Naive B cell (primary cell): ENCODE results near the gene ASIC3. TPM values are rescaled to one million over a fixed set of nuclear protein-coding genes. Genes with fewer than 3 reads are reported as not detected.

Experiments used
- ATAC-seq, 2 donors: fragments of 150-1000 bp; cut with Tn5 transposase; 2 replicates each; pipeline ENCODE4 v1.10.0; 2021; ENCODE audit warnings: low read depth in 2 of 2, mild to moderate bottlenecking in 2 of 2, moderate library complexity in 2 of 2
- DNase-seq: peaks from one replicate; pipeline ENCODE4 v3.0.0; 2022
- H3K27ac Mint-ChIP-seq, 6 donors: one replicate each; pipeline ENCODE4 v1.8.0; 2020 to 2022; ENCODE audit warnings: mild to moderate bottlenecking in 6 of 6, mixed read lengths in 6 of 6, moderate library complexity in 5 of 6, inconsistent platforms in 2 of 6
- H3K27me3 Mint-ChIP-seq, 3 donors: one replicate each; pipeline ENCODE4 v1.8.0; 2021 to 2022; ENCODE audit warnings: mixed read lengths in 3 of 3, mild to moderate bottlenecking in 1 of 3
- H3K36me3 Mint-ChIP-seq, 2 donors: one replicate each; pipeline ENCODE4 v1.8.0; 2020 to 2022; ENCODE audit warnings: mixed read lengths in 2 of 2, inconsistent platforms in 1 of 2, mild to moderate bottlenecking in 1 of 2
- H3K4me1 Mint-ChIP-seq, 3 donors: one replicate each; pipeline ENCODE4 v1.8.0; 2020 to 2022; ENCODE audit warnings: mixed read lengths in 3 of 3, inconsistent platforms in 1 of 3, mild to moderate bottlenecking in 1 of 3, moderate library complexity in 1 of 3
- H3K4me3 Mint-ChIP-seq, 8 donors: one replicate each; pipeline ENCODE4 v1.8.0; 2020 to 2022; ENCODE audit warnings: mild to moderate bottlenecking in 8 of 8, mixed read lengths in 8 of 8, moderate library complexity in 8 of 8, inconsistent platforms in 2 of 8
- H3K9me3 Mint-ChIP-seq, 7 donors: one replicate each; pipeline ENCODE4 v1.8.0; 2020 to 2022; ENCODE audit warnings: mixed read lengths in 7 of 7, mild to moderate bottlenecking in 5 of 7, inconsistent platforms in 2 of 7, moderate library complexity in 1 of 7
- polyA plus RNA-seq, 6 donors: library from polyadenylated mRNA; unstranded; fragments of 300-500 nt; fragmentation: Illumina TruSeq; gene quantifications; one replicate each; pipeline ENCODE4 v1.2.3, GENCODE V29; 2021; ENCODE audit warnings: low read depth in 6 of 6

Gene ASIC3
- polyA plus RNA-seq, 6 donors from 2014 or later, result not detected

GRCh38 chr7:151093748-151094147 is 45.4 kb downstream of the ASIC3 start:
- no peak overlapping the region for H3K27ac Mint-ChIP-seq
- H3K4me3 Mint-ChIP-seq, result peak overlapping the region in 1 of 8 donors; percentile 62
- DNase-seq (no peak), ATAC-seq (no peak)
- peaks cover 0 to 2% (median 0%) of the 10 kb centered on the region in 7 donors for H3K9me3 Mint-ChIP-seq
- no peaks in the 10 kb centered on the region for H3K36me3 Mint-ChIP-seq
- peaks cover 6 to 11% (median 7%) of the 10 kb centered on the region in 3 donors for H3K4me1 Mint-ChIP-seq
- peaks cover 18 to 51% (median 23%) of the 10 kb centered on the region in 3 donors for H3K27me3 Mint-ChIP-seq

DNA sequence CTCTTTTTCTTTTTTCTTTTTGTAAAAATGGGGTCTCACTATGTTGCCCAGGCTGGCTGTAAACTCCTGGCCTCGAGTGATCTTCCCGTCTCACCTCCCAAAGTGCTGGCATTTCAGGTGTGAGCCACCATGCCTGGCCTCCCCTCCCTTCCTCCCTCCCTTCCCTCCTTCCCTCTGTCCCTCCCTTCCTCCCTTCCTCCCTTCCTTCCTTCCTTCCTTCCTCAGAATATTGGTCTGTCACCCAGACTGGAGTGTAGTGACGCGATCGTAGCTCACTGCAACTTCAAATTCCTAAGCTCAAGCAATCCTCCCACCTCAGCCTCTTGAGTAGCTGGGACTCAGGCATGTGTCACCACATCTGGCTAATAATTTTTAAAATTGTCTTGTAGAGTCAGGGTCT is 46.3 kb downstream of the ASIC3 start:
- H3K9me3 Mint-ChIP-seq, result no peaks in the 10 kb centered on the region
- no peak for ATAC-seq
- no peaks in the 10 kb centered on the region for H3K36me3 Mint-ChIP-seq
- H3K4me1 Mint-ChIP-seq, result peaks cover 0 to 2% (median 0%) of the 10 kb centered on the region in 3 donors
- no peak overlapping the region for H3K27ac Mint-ChIP-seq
- no peak overlapping the region for H3K4me3 Mint-ChIP-seq
- H3K27me3 Mint-ChIP-seq, result peaks cover 8 to 42% (median 13%) of the 10 kb centered on the region in 3 donors
- no peak for DNase-seq

DNA sequence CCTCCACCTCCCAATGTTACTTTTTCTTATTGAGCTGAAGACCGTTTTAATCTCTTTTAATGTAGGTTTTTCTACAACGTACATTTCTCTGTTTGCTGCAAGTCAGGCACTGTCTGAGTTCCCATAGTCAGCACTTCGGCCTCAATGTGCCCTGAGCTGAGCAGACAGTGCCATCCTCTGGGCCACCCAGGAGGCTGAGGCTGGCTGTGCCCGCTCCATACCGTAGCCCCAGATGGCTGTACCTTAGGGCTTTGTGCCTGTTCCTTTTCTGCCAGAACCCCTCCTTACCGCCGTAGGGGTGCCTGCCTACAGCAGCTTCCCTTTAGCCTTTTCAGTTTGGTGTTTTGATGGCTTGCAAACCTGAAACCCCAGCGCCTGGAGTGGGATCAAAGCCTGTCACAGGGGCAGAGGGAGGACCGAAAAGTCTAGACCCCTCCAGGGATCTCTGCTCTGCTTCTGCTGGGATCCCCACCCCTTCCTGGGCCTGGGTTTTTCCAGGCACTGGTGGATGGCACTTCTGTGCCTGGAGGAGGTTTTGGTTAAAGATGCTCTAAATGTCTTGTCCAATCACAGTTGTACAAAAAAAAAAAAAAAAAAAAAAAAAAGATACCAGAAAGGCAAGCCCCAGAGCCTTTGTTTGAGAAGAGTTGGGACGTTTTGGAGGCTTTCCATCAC is 46.9 kb downstream of the ASIC3 start:
- Mint-ChIP-seq H3K9me3 (no peaks in the 10 kb centered on the region), H3K4me1 (no peaks in the 10 kb centered on the region), H3K27me3 (peaks cover 7 to 36% (median 8%) of the 10 kb centered on the region in 3 donors), H3K4me3 (no peak overlapping the region), H3K27ac (no peak overlapping the region), H3K36me3 (no peaks in the 10 kb centered on the region)
- ATAC-seq (no peak), DNase-seq (no peak)

DNA sequence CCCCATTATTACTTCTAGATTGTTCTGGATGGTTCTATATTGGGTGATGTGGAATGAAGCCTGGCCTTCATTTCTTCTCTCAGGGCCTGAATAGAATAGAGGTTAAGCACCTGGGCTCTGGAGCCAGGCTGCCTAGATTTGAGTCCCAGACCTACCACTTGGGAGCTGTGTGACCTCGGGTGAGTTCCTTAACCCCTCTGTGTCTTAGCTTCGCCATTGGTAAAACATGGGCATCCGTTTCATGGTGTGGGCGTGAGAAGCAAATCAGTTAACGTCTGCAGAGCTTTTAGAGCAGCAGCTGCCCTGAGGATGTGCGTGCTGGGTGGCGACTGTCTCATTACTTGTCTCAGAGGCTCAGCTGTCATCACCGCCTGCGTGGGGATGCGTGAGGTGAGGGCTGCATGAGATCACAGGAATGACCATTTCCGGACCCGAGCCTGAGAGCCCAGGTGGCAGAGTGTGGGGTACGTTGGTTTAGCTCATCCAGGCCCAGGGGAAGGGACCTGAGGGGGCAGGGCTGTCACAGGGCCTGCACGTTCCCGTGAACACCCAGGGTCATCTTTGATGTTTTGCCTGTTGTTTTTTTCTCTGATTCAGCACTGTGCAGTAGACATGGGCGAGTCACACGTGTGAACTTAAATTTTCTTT is 47.6 kb downstream of the ASIC3 start:
- no peak for DNase-seq
- Mint-ChIP-seq H3K36me3 (no peaks in the 10 kb centered on the region), H3K4me1 (no peaks in the 10 kb centered on the region), H3K27ac (no peak overlapping the region), H3K4me3 (no peak overlapping the region), H3K9me3 (no peaks in the 10 kb centered on the region), H3K27me3 (peaks cover 7 to 31% (median 8%) of the 10 kb centered on the region in 3 donors)
- ATAC-seq, result no peak

DNA sequence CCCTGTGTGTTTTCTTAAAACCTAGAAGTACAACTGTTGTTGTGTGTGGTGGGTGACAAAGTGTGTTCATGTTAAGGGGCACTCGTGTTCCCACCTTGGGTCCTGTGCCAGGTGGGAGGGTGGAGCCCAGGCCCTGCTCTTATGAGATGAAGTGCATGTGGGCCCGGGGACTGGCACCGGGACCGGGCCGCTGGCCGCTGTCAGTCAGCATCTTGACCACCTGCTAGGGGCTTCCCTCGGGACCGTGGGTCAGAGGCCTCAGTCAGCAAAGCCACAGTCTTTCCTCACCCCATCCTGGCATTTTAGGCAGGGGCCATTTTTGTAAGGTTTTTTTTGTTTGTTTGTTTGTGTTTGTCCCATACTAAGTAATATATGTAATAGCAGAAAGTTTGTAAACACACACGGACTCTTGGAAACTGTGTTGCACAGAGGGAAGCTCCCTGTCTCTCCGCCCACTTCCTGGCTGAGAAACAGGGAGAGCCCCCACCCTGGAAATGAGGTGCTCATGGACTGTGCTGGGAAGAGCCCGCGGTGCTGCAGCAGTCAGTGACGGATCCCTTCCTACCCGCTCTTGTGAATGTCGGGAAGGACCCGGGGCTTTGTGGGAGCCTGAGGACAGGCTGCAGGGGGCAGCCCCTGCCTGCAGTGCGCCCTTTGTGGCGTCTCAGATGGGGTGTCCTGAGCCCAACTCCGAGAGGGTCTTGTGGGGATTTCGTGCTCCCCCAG is 51.3 kb downstream of the ASIC3 start:
- ATAC-seq, result no peak
- no peak for DNase-seq
- H3K4me3 Mint-ChIP-seq, result no peak overlapping the region
- no peaks in the 10 kb centered on the region for H3K9me3 Mint-ChIP-seq
- H3K4me1 Mint-ChIP-seq, result no peaks in the 10 kb centered on the region
- H3K27me3 Mint-ChIP-seq, result peaks cover 8 to 20% (median 8%) of the 10 kb centered on the region in 3 donors
- H3K36me3 Mint-ChIP-seq, result no peaks in the 10 kb centered on the region
- H3K27ac Mint-ChIP-seq, result no peak overlapping the region

- H3K4me1 Mint-ChIP-seq, result no peaks in the 10 kb centered on the region
- no peak overlapping the region for H3K27ac Mint-ChIP-seq
- no peaks in the 10 kb centered on the region for H3K9me3 Mint-ChIP-seq
- no peaks in the 10 kb centered on the region for H3K36me3 Mint-ChIP-seq
- H3K27me3 Mint-ChIP-seq, result peaks cover 9 to 18% (median 11%) of the 10 kb centered on the region in 3 donors
- no peak for DNase-seq
- no peak for ATAC-seq
- no peak overlapping the region for H3K4me3 Mint-ChIP-seq
Observed at GRCh38 chr7:151100921-151101320, 52.6 kb downstream of the ASIC3 start.

DNA sequence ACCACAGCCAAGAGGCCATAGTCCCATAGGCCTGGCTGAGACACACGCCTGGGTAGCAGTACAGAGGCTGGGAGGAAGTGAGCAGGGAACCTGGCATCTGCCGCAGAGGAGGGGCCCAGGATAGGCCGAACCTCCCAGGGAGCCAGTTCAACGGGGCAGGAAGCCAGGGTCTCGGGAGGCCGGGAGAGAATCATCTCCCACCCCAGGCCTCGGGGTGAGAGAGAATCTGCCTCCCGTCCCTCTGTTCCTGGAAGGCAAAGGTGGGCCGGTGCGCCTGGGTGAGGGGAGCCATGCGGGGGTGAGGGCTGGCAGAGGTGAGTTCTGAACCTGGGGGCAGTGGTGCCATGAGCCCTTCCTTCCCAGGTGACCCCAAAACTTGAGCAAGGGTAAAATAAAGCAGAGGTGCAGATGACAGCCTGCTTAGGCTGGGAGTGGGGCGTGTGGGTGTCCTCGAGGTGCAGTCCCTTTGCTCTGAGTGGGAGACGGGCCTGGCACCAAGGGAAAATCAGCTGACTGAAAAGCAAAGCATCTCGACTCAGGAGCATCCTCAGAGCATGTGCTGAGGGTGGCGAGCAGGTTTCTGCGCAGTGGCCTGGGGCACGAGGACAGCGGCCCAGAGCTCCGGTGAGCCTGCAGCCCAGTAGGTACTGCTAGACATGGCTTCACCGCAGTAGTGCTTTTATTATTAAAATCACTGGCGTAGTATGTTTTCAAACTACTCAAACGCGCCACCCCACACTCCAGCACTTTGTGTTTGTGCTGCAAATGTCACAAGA is 53.5 kb downstream of the ASIC3 start:
- no peak for DNase-seq
- H3K27ac Mint-ChIP-seq, result no peak overlapping the region
- no peaks in the 10 kb centered on the region for H3K4me1 Mint-ChIP-seq
- H3K4me3 Mint-ChIP-seq, result no peak overlapping the region
- H3K36me3 Mint-ChIP-seq, result no peaks in the 10 kb centered on the region
- ATAC-seq, result no peak
- peaks cover 9 to 18% (median 11%) of the 10 kb centered on the region in 3 donors for H3K27me3 Mint-ChIP-seq
- no peaks in the 10 kb centered on the region for H3K9me3 Mint-ChIP-seq

Other genes starting within 250 kb of the ASIC3 start
- gene TMEM176B, start 248.2 kb upstream of the ASIC3 start, polyA plus RNA-seq, result 1 to 10 TPM in 2 of 6 donors, under 1 TPM in 1, not detected in 3; 0.23 to 1.8 (median 1.3) TPM
- gene TMEM176A, start 247.8 kb upstream of the ASIC3 start, polyA plus RNA-seq, result 1 to 10 TPM in 1 of 6 donors, under 1 TPM in 1, not detected in 4; 0.44 to 1.9 TPM
- not detected for gene AOC1, start 196.0 kb upstream of the ASIC3 start, polyA plus RNA-seq
- gene KCNH2, start 70.2 kb upstream of the ASIC3 start, polyA plus RNA-seq, result under 1 TPM in 3 of 6 donors, not detected in 3; 0.17 to 0.29 (median 0.29) TPM
- 1 to 10 TPM in 4 of 6 donors, under 1 TPM in 2; 0.29 to 2.8 (median 1.3) TPM for gene NOS3, start 57.5 kb upstream of the ASIC3 start, polyA plus RNA-seq
- 10 to 100 TPM in 2 of 6 donors, 1 to 10 TPM in 4; 7.6 to 14.3 (median 9.6) TPM for gene ATG9B, start 24.0 kb upstream of the ASIC3 start, polyA plus RNA-seq
- 10 to 100 TPM; 18.4 to 32.4 (median 23.4) TPM for gene ABCB8, start 20.1 kb upstream of the ASIC3 start, polyA plus RNA-seq
- 10 to 100 TPM in 3 of 6 donors, 1 to 10 TPM in 3; 7.3 to 10.5 (median 9.6) TPM for gene CDK5, start 9.4 kb downstream of the ASIC3 start, polyA plus RNA-seq
- gene SLC4A2, start 11.1 kb downstream of the ASIC3 start, polyA plus RNA-seq, result 10 to 100 TPM in 3 of 6 donors, 1 to 10 TPM in 3; 8.5 to 17.1 (median 12.2) TPM
- 10 to 100 TPM; 31.6 to 52.0 (median 38.1) TPM for gene FASTK, start 32.3 kb downstream of the ASIC3 start, polyA plus RNA-seq
- gene TMUB1, start 35.0 kb downstream of the ASIC3 start, polyA plus RNA-seq, result 10 to 100 TPM; 36.3 to 66.1 (median 45.5) TPM
- gene AGAP3, start 37.9 kb downstream of the ASIC3 start, polyA plus RNA-seq, result 1 to 10 TPM in 1 of 6 donors, under 1 TPM in 2, not detected in 3; 0.58 to 1.2 (median 0.66) TPM
- gene GBX1, start 119.2 kb downstream of the ASIC3 start, polyA plus RNA-seq, result not detected
- gene ASB10, start 138.7 kb downstream of the ASIC3 start, polyA plus RNA-seq, result not detected
- gene H2BK1, start 162.0 kb downstream of the ASIC3 start, polyA plus RNA-seq, result not detected
- gene ABCF2, start 178.7 kb downstream of the ASIC3 start, polyA plus RNA-seq, result 10 to 100 TPM; 23.0 to 32.6 (median 25.4) TPM
- 10 to 100 TPM; 20.4 to 43.9 (median 25.2) TPM for gene CHPF2, start 184.0 kb downstream of the ASIC3 start, polyA plus RNA-seq
- gene SMARCD3, start 200.2 kb downstream of the ASIC3 start, polyA plus RNA-seq, result 1 to 10 TPM in 1 of 6 donors, under 1 TPM in 3, not detected in 2; 0.35 to 3.1 (median 0.64) TPM